ENCODE data around the gene EIF3K. TPM values are rescaled to one million over a fixed set of nuclear protein-coding genes. Genes with fewer than 3 reads are reported as not detected.

EIF3K gene
- total RNA-seq, 1 donor from 2014 or later: 106 TPM

GRCh38 chr19:38683393-38684077, 64.5 kb downstream of the EIF3K start:
- peak; percentile 76 for ATAC-seq
- peak; percentile 84 for DNase-seq (ENCODE audit: low spot score)

GRCh38 chr19:38684078-38684861, 65.3 kb downstream of the EIF3K start:
- DNase-seq (ENCODE audit: low spot score) (no peak), ATAC-seq (no peak)

GRCh38 chr19:38684862-38685665, 66.1 kb downstream of the EIF3K start:
- no peak for ATAC-seq
- DNase-seq (ENCODE audit: low spot score): no peak

- peak; percentile 24 for ATAC-seq
Measured at GRCh38 chr19:38685666-38686529, 66.9 kb downstream of the EIF3K start.

GRCh38 chr19:38686530-38686888, 67.5 kb downstream of the EIF3K start:
- ATAC-seq: no peak
- DNase-seq (ENCODE audit: low spot score): no peak

More at GRCh38 chr19:38685666-38686529, 66.9 kb downstream of the EIF3K start:
- DNase-seq (ENCODE audit: low spot score): no peak

Other genes with a start within 250 kb of the EIF3K start
- 62.5 TPM for gene PSMD8, start 244.6 kb upstream of the EIF3K start, total RNA-seq
- gene GGN, start 231.2 kb upstream of the EIF3K start, total RNA-seq: not detected
- 0.30 TPM for gene SPRED3, start 230.5 kb upstream of the EIF3K start, total RNA-seq
- gene FAM98C, start 216.1 kb upstream of the EIF3K start, total RNA-seq: 8.7 TPM
- 1.0 TPM for gene RASGRP4, start 193.0 kb upstream of the EIF3K start, total RNA-seq
- 0.68 TPM for gene RYR1, start 185.5 kb upstream of the EIF3K start, total RNA-seq
- gene MAP4K1, start 1.2 kb upstream of the EIF3K start, total RNA-seq: 3.5 TPM
- gene ACTN4, start 28.5 kb downstream of the EIF3K start, total RNA-seq: 156 TPM
- 30.9 TPM for gene CAPN12, start 125.3 kb downstream of the EIF3K start, total RNA-seq
- not detected for gene LGALS7, start 154.3 kb downstream of the EIF3K start, total RNA-seq
- gene LGALS7B, start 170.0 kb downstream of the EIF3K start, total RNA-seq: not detected
- gene LGALS4, start 193.8 kb downstream of the EIF3K start, total RNA-seq: 102 TPM
- gene ECH1, start 212.6 kb downstream of the EIF3K start, total RNA-seq: 439 TPM
- 93.1 TPM for gene HNRNPL, start 230.8 kb downstream of the EIF3K start, total RNA-seq